COLO829 (cell line): ENCODE results near the gene SMOC1.

Source experiments
- DNase-seq: peaks from one replicate; pipeline ENCODE4 v3.0.0; 2012; ENCODE audit warnings: low spot score

Gene SMOC1

GRCh38 chr14:69943084-69943780, 64.0 kb downstream of the SMOC1 start:
- no peak for DNase-seq

DNA sequence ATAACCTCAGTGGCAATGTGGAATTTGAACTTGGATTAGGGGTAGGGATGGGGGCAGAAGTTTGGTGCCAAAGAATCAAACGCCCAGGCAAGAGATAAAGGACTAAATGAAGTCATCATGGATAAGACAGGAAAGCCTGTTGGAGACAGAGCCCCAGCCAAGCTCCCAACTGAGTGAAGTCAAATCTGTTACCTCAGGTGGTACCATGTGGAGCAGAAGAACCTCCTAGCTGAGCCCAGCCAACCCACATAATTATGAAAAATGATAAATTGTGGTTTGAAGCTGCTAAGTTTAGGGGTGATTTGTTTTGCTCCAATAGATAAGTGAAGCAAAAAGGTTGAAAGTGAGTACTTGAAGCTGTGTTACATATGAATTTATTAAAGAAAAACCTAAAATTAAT, 66.1 kb downstream of the SMOC1 start:
- no peak for DNase-seq

DNA sequence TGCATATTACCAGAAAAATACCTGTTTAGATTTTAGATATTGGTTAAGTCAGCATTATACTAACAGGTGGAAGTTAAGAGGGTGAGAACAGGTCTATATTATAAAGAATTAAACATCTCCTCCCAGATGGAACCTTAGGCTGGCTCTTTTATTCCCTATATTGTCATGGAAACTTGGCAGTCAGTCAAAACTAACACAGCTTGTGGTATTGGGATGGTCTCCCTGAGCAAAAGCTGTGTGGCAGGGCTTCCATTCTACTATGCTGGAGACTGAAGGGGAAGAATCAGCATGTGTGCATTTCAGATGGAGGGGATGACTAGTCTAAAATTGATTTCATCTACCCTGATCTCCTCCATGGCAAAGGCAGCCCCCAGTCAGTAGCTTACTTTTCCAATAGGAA, 66.7 kb downstream of the SMOC1 start:
- no peak for DNase-seq

- DNase-seq: no peak
Measured at GRCh38 chr14:69948351-69948750, 69.1 kb downstream of the SMOC1 start.

GRCh38 chr14:69951263-69951662, 72.0 kb downstream of the SMOC1 start:
- DNase-seq: no peak

- no peak for DNase-seq
Measured at GRCh38 chr14:69951935-69952334, 72.7 kb downstream of the SMOC1 start.

DNA sequence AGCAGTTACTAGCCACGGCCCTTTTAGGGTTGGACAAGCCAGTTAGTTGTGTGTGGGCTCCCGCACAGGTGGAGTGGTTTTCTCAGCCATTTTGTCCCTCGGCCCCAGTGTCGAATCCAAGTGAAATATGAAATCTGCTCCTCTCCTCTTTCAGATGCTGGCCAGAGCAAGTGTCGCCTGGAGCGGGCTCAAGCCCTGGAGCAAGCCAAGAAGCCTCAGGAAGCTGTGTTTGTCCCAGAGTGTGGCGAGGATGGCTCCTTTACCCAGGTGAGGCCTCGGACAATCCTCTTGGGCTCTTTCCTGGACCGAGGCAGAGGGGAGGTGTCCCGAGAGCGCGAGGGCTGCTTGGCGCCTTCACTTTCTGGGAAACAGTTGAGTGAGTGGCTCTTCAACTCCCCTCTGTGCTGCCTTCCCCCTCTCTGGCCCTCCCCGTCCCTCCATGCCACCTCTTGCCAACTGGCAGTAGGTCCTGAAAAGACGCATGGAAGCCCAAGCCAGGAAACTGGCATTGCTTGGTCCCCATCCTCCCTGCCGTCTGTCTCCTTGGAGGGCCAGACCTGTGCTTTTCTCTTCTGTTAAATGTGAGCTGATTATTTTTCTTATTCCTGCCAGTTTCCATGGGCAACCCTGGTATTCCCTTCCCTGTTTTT, 74.2 kb downstream of the SMOC1 start:
- no peak for DNase-seq

DNA sequence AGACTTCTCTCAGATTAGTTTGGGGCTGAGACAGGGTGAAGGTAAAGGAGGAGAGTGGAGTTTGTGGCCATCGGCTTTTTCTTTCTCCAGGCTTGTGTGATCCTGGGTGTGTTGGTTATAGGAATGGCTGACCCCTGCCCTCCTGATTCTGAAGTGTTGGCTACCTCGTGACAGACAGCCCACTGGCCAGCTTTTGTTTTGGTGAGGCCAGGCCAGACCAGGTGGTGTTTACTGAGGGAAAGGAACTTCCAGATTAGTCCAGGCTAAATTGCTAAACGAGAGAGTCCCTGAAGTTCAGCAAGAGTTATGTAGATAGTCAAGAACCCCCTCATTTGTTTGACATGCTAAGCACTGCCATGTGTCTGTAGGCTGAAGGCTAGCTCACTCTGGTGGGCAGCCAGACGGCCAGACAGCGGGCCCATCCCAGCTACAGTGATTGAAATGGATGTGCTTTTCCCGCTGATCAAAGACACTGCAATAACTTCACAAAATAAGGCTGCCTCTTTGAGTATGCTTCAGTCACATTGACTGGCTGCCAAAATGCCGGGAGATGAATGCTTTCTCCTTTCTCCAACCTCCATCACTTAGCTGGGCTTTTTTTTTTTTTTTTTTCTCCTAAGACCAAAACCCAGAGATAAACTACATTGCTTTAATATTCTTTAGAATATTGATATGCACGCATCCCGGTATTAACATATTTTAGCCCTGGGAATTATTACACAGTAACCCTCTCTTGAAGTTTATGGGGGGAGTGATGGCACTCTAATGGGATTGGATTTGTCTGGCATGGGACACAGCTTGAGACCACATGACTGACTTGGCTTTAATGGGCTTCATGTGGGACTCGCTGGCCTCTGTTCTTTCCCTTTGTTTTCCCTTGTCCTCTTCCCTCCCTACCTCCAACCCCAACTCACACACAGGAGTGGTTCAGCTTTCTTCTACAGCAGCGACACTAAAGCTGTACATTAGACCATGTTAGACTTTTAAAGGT, 76.9 kb downstream of the SMOC1 start:
- DNase-seq: no peak

DNA sequence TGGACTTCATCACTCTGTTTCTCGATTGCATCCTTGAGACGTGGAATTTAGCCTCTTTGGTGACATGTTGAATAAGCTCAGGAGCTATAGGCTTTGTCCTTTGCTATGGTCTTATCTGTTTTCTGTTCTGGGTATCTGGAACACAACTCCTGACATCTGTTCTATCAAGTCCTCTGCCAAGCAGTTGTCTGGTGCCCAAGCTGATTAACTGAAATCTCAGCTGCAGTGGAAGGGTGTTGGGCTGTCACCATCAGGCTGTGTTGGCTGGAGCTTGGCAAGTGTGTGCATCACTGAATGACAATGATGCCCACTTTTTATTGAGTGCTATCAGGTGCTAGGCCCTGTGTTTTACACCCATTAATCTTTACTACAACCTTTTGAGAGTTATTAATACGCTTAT, 77.8 kb downstream of the SMOC1 start:
- DNase-seq: no peak

DNA sequence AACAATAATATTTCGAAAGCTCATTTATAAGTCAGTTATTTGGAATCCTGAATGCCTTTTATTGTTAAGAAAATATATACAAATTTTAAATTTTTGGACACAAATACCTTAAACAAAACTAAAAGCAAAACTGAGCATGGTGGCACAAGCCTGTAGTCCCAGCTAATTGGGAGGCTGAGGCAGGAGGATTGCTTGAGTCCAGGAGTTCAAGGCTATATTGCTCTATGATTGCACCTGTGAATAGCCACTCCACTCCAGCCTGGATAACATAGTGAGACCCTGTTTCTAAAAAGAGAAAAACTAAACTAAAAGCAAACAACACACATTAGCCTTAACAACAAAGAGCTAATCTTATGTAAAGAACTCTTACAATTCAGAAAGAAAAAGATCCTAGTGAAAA, 78.8 kb downstream of the SMOC1 start:
- DNase-seq: no peak

DNA sequence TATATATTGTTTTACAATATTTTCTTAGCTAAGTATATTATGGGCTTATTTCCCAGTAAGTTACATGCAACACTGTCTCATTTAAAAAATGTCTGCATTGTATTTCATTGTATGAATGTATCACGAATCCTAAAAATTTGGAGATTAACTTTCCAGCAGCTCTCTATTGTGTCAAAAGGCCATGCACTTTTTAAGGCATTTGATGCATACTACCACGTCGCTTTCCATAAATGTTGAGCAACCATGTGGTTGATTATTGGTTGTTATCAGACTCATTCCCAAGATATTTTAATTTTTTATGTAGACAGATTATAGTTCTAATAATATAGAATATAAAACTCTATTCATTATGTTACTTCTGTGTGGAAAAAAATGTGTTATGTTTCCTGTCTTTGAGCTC, 79.9 kb downstream of the SMOC1 start:
- DNase-seq: no peak

DNA sequence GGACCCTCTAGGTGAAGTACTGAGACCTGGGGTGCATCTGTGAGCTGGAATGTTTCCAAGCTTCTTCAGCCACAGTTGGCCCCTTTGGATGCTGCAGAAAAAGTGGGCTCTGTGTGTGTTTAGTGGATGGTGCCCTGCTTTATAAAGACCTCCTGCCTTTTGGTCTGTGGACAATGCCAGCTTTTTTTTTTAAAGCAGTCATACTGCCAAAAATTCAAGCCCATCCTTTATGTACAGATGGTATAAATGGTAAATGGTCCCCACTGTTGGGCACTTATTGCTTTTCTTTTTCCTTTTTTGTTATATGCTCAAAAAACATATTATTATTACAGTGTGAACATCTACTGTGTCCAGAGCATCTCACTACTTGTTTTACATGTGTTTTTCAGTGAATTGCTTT, 81.1 kb downstream of the SMOC1 start:
- DNase-seq: no peak

DNA sequence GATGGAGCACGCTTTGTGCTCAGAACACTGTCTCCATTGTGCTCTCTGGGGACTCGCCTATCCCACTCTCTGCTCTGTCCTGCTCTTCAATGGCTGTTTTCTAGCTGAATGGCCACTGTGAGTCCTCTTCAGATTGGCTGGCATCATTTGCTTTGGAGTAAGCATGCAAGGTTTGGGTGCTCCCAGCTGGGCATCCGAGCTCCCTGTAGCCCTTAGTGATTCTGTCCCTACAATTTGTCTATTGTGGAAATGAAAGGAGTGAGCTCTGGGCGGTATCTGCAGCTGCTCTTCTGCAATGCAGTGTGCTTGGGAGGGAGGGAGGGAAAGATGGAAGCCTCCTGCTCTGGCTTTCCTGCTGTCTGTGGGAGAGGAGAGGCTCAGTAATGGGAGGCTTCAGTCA, 84.8 kb downstream of the SMOC1 start:
- DNase-seq: no peak

DNA sequence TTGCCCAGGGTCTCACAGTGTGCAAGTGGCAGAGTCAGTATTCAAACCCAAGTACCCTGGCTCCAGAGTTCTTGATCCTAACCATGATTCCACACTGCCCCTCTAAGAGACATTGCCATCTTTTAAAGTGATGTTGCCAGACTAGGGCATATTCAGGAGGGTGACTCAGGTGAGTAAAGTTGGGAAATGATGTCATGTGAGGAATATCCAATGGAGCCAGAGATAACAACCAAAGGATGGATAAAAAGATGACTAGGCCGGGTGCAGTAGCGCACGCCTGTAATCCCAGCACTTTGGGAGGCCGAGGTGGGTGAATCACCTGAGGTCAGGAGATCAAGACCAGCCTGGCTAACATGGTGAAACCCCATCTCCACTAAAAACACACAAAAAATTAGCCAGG, 85.6 kb downstream of the SMOC1 start:
- DNase-seq: no peak

GRCh38 chr14:69968132-69968531, 88.9 kb downstream of the SMOC1 start:
- DNase-seq: no peak

DNA sequence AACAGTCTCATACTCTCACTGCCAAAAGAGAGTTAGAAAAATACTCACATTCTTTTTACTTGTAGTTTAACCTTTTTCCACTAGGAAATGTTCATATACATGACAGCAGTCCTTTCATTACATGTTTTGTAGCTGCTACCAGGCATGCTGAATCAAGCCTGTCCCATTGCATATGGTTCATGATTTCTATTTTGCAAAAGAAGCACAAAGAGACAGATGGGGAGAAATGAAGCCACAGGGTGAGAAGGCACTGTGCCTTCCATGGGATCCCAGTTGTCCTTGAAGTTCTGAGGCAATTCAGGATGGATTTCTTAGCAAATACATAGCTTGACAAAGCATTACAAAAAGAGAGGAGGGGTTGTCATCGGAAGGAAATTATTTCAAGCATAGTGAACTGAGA, 89.5 kb downstream of the SMOC1 start:
- no peak for DNase-seq

DNA sequence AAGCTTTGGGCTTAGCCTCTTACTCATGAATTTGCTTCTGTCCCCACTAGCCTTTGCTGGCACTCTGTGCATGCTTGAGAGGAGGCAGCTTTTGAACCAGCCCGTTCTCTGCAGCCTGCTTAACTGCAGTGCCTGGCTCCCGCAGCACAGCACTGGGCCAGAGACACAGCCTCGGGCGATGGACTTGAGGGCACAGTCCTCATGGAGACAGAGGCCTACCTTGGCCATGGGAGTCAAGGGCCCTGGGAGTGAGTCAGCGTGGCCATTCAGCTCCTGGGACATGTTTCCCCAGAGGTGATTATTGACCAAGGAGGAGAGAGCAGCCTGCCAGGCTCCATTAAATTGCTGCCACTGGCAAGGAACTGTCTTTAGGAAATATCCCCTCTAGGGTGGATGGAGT, 93.5 kb downstream of the SMOC1 start:
- no peak for DNase-seq

GRCh38 chr14:69973846-69974245, 94.6 kb downstream of the SMOC1 start:
- DNase-seq: no peak

DNA sequence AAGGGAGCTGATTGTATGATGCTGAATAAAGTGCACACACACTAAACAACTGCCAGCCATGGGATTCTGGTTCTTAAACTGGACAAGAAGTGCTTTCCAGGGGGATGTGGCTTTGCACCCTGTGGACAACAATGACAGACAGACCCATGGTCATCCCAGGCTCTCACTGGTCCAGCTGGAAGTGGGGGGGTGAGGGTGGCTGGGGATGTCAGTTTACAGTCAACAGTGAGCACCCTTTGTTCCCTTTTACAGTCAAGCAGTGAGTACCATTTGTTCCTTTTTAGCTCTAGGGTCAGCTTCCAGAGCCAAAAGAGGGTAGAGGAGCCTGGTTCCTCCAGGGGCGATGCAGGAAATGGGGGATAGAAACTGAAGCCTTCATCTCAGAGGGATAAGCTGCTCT, 100.7 kb downstream of the SMOC1 start:
- no peak for DNase-seq

DNA sequence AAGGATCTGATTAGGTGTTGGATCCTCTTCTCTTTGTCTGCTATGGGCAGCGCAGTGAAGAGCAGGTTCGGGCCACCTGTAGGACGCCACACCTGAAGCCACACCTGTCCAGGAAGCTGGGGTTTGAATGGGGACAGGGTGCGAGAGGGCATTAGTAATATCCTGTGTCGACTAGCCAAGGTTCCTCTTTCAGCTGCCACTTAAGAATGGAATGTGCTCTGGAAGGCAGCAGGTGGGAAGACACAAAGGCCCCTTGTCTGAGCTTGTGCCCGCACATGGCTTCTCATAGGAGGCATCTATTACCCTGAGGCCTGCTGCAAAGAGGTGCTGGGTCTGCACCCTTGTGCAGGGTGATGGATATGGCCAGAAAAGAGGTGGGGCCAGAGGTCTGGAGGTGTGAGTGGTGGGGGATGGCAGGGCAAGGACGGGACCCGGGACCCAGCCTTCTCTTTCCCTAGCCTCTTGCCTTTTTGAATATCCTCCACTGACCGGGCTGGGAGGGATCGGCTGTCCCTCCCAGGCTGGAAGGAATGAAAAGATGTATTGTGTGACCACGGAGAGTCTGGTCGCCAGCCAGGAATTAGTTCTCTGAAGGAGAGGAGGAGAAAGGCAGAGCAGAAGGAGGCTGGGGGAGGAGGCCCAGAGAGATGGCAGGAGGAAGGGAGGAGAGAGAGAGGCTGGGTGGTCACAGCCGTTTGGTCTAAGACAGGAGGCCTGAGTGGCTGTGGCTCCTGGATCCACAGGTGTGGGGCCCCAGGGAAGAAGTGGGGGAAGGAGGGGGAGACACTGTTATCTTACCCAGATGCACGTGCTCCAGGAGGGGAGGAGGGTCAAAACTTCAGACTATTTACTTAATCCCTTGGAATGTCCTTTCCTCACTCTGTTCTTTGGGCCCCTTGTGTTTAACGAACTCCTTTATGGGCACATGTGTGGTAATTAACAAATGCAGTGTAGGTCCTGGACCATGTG, 101.5 kb downstream of the SMOC1 start:
- DNase-seq: peak; percentile 94

GRCh38 chr14:69982220-69982839, 103.1 kb downstream of the SMOC1 start:
- no peak for DNase-seq
